WI38 (cell line): Measurements from ENCODE around the gene PEPD.

Source experiments
- H3K4me3 ChIP-seq: 2 replicates; pipeline ENCODE4 v1.5.1; 2011; ENCODE audit warnings: low read depth, mild to moderate bottlenecking, control low read depth, low read length
- CTCF ChIP-seq: IDR thresholded peaks from 2 replicates; pipeline ENCODE4 v1.5.1; 2012; ENCODE audit warnings: low read depth, mild to moderate bottlenecking, control low read depth, low read length

PEPD gene

GRCh38 chr19:33358408-33358807 lies 163.2 kb downstream of the PEPD start:
- no peak overlapping the region for H3K4me3 ChIP-seq
- no peak for TF ChIP-seq CTCF

GRCh38 chr19:33357556-33357955 lies 164.0 kb downstream of the PEPD start:
- no peak overlapping the region for H3K4me3 ChIP-seq
- TF ChIP-seq CTCF: no peak

GRCh38 chr19:33355535-33355934 lies 166.1 kb downstream of the PEPD start:
- TF ChIP-seq CTCF: no peak
- H3K4me3 ChIP-seq: no peak overlapping the region

- H3K4me3 ChIP-seq: no peak overlapping the region
- TF ChIP-seq CTCF: no peak
Observed at GRCh38 chr19:33350538-33351309, 170.9 kb downstream of the PEPD start.

- TF ChIP-seq CTCF: no peak
- no peak overlapping the region for H3K4me3 ChIP-seq
Observed at GRCh38 chr19:33349319-33350289, 172.0 kb downstream of the PEPD start.

DNA sequence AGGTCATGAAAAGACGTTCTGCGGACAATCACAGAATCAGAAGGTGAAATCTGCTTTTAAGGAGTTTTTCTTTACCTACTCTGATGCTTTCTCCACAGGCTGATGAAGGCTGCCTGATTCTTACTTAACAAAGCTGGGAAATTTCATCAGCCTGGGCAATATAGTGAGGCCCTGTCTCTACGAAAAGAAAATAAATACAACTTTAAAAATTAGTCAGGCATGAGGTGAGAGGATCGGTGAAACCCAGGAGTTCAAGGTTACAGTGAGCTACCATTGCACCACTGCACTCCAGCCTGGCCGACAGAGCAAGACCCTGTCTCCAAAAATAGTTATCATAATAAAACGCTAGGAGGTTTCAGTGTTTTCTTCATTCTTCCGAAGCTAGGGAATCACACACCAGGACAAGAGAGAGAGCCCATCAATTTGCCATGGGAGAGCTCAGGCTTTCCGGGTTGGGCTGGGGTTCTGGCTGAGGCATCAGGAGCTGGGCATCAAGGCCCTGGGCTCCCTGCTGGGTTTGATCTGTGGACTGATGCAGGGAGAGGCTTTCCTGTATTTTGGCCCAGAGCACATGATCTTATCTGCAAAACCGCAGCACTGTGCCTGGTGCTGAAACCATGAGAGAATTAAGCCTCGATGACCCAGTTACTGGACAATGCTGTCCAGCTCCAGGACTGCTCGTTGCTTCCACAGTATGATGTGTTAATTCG lies 173.1 kb downstream of the PEPD start:
- H3K4me3 ChIP-seq: no peak overlapping the region
- no peak for TF ChIP-seq CTCF

DNA sequence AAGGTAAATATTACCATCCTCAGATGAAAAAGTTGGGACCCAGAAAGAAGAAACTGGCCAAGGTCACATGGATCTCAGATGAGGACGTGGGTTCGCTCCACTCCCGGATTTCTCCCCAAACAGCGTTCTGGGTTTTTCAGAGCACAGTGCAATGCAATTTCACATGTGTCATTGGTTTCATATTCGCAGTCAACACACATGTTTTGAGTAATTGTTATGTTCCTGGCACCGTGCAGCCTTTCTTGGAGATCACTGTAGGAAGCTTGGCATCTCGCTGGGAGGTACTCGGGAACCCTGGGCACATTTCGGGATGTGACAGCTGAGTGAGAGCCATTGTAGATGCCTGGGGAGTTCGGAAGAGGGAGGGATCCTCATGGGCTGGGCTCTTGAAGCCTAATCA lies 174.3 kb downstream of the PEPD start:
- TF ChIP-seq CTCF: no peak
- H3K4me3 ChIP-seq: no peak overlapping the region
